ENCODE results near the gene PHF13. TPM values are rescaled to one million over a fixed set of nuclear protein-coding genes. Genes with fewer than 3 reads are reported as not detected.

Gene PHF13
- total and polyA plus RNA-seq, 2 of the 4 experiments (the other 2 are of a cell fraction) = 7.3 to 9.8 TPM

DNA sequence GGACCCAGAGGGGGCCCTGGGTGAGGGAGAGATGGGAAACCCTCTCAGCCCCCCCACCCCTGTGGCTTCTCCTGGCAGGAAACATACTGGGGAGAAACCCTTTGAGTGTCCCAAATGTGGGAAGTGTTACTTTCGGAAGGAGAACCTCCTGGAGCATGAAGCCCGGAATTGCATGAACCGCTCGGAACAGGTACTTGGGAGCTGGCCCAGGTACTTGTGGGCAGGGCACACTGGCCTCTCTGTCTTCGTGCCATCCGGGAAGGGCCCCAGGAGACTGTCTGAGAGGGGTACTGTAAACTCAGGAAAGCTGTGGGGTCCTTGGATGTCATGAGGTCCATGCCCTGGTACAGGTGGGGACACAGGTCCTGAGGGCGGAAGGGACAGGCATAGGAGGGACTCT is 27.7 kb upstream of the PHF13 start:
- intact Hi-C loops (cut with micrococcal nuclease) (no loop called here), in situ Hi-C loops (cut with MboI; ENCODE audit: low sequenced_read_pairs) (no loop called here), dilution Hi-C loops (cut with HindIII; ENCODE audit: low sequenced_read_pairs, unreplicated experiment) (no loop called here)
- 93% methylated on average over 3 of the region's 7 CpGs; no CpG with 5 or more reads in 1 of the 2 experiments for whole genome bisulfite sequencing, 2 experiments (ENCODE audit: extremely low coverage in 2 of 2, insufficient read length in 1 of 2)
- H3K14ac ChIP-seq (replicated peaks; ENCODE audit: low read depth, low read length) = no peak overlapping the region
- H3K4ac ChIP-seq (ENCODE audit: low read depth, low read length) = no peak overlapping the region
- H4K91ac ChIP-seq (ENCODE audit: insufficient read depth, low read depth, low read length) = no peak overlapping the region
- no peak overlapping the region for H2AFZ ChIP-seq (replicated peaks; ENCODE audit: low read length, poor library complexity)
- no peak overlapping the region for H3K4me3 ChIP-seq (ENCODE audit: insufficient read depth, low read depth, low read length)
- peaks cover 11% of the 10 kb centered on the region; the same call in 1 of the 2 replicates for H3K9me1 ChIP-seq (ENCODE audit: insufficient read depth, low read length)
- no peak overlapping the region for H3K9ac ChIP-seq (ENCODE audit: low read depth, low read length)
- H3K79me1 ChIP-seq (ENCODE audit: low read depth in 1 of 2, low read length in 2 of 2) = peaks cover 11 to 54% of the 10 kb centered on the region in 2 experiments
- peaks cover 2% of the 10 kb centered on the region; the same call in 1 of the 2 replicates for H3K4me1 ChIP-seq (ENCODE audit: control insufficient read depth, insufficient read depth, low read length)
- no peak overlapping the region for H2BK15ac ChIP-seq (ENCODE audit: low read depth, low read length)
- no peak overlapping the region for H3K56ac ChIP-seq (ENCODE audit: extremely low read depth, insufficient read depth, low read length)
- H3K9me3 ChIP-seq (ENCODE audit: control insufficient read depth, insufficient read depth, low read length) = no peaks in the 10 kb centered on the region
- H3K18ac ChIP-seq (ENCODE audit: low read depth, low read length) = no peak overlapping the region
- DNase-seq = no peak
- no peak overlapping the region for H2BK120ac ChIP-seq (ENCODE audit: low read depth, low read length)
- no peak overlapping the region for H3K27ac ChIP-seq (ENCODE audit: insufficient read depth, low read length)
- CTCF ChIA-PET = no interaction called here
- no peak overlapping the region for H4K5ac ChIP-seq (ENCODE audit: low read depth, low read length)
- H2AK5ac ChIP-seq (ENCODE audit: low read depth, low read length) = no peak overlapping the region
- no peak overlapping the region for H2BK20ac ChIP-seq (ENCODE audit: low read depth, low read length)
- POLR2A ChIA-PET (ENCODE audit: unreplicated experiment) = no interaction called here
- H2AK9ac ChIP-seq (replicated peaks; ENCODE audit: low read depth, low read length, poor library complexity) = no peak overlapping the region
- TF ChIP-seq MXI1 (IDR thresholded peaks at IDR 0.05; ENCODE audit: borderline replicate concordance, low read depth, low read length) (no peak), BHLHE40 (IDR thresholded peaks at IDR 0.05; ENCODE audit: low read depth, low read length) (no peak), RCOR1 (IDR thresholded peaks at IDR 0.05; ENCODE audit: insufficient replicate concordance, low read length) (no peak), CEBPB (IDR thresholded peaks at IDR 0.05; ENCODE audit: low read depth, low read length) (no peak), FOS (IDR thresholded peaks at IDR 0.05; ENCODE audit: low read depth, low read length) (no peak), SMC3 (IDR thresholded peaks at IDR 0.05; ENCODE audit: low read depth, low read length) (no peak), POLR2A (IDR thresholded peaks at IDR 0.05; ENCODE audit: low read depth, low read length) (no peak), RAD21 (IDR thresholded peaks at IDR 0.05; ENCODE audit: low read length) (no peak)
- TF ChIP-seq, protein P1, sequence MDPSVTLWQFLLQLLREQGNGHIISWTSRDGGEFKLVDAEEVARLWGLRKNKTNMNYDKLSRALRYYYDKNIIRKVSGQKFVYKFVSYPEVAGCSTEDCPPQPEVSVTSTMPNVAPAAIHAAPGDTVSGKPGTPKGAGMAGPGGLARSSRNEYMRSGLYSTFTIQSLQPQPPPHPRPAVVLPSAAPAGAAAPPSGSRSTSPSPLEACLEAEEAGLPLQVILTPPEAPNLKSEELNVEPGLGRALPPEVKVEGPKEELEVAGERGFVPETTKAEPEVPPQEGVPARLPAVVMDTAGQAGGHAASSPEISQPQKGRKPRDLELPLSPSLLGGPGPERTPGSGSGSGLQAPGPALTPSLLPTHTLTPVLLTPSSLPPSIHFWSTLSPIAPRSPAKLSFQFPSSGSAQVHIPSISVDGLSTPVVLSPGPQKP (IDR thresholded peaks at IDR 0.05; ENCODE audit: borderline replicate concordance, low read depth, low read length) = no peak
- TF ChIP-seq, protein P2, sequence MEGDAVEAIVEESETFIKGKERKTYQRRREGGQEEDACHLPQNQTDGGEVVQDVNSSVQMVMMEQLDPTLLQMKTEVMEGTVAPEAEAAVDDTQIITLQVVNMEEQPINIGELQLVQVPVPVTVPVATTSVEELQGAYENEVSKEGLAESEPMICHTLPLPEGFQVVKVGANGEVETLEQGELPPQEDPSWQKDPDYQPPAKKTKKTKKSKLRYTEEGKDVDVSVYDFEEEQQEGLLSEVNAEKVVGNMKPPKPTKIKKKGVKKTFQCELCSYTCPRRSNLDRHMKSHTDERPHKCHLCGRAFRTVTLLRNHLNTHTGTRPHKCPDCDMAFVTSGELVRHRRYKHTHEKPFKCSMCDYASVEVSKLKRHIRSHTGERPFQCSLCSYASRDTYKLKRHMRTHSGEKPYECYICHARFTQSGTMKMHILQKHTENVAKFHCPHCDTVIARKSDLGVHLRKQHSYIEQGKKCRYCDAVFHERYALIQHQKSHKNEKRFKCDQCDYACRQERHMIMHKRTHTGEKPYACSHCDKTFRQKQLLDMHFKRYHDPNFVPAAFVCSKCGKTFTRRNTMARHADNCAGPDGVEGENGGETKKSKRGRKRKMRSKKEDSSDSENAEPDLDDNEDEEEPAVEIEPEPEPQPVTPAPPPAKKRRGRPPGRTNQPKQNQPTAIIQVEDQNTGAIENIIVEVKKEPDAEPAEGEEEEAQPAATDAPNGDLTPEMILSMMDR (conservative IDR thresholded peaks at IDR 0.05; ENCODE audit: low read depth, low read length) = no peak
- H4K8ac ChIP-seq (ENCODE audit: low read depth in 2 of 2, low read length in 2 of 2) = no peak overlapping the region
- H3K23ac ChIP-seq (ENCODE audit: low read depth, low read length) = no peak overlapping the region
- H3K36me3 ChIP-seq (ENCODE audit: control insufficient read depth, insufficient read depth, low read length) = peaks cover 38% of the 10 kb centered on the region
- H4K20me1 ChIP-seq (ENCODE audit: insufficient read depth, low read length) = peaks cover 36% of the 10 kb centered on the region
- no peak overlapping the region for H3K4me2 ChIP-seq (ENCODE audit: low read depth, low read length)
- BruUV-seq (replicated peaks) = no TSS peak
- no peak for ATAC-seq (ENCODE audit: low read depth)
- no peaks in the 10 kb centered on the region for H3K27me3 ChIP-seq (ENCODE audit: control insufficient read depth, insufficient read depth, low read length)
- no peak overlapping the region for H2BK5ac ChIP-seq (ENCODE audit: low read depth, low read length, poor library complexity, severe bottlenecking)
